Endothelial cell of umbilical vein (primary cell): ENCODE results near the gene METTL14.

Experiments
- CTCF ChIP-seq, 2 donors: IDR thresholded peaks; 1 replicate in 1 of 2; 2 replicates in 1 of 2; pipeline ENCODE4 v1.5.1; 2011; ENCODE audit warnings: low read length in 2 of 2, mild to moderate bottlenecking in 2 of 2, moderate library complexity in 2 of 2, control low read depth in 1 of 2, inconsistent platforms in 1 of 2, low read depth in 1 of 2; ENCODE audit not compliant: insufficient read depth in 1 of 2; ENCODE audit errors: extremely low read depth in 1 of 2
- EZH2 ChIP-seq: IDR thresholded peaks from 2 replicates; pipeline ENCODE4 v1.6.1; 2012; ENCODE audit warnings: borderline replicate concordance, low read depth, mild to moderate bottlenecking, moderate library complexity, low read length, inconsistent platforms; ENCODE audit not compliant: severe bottlenecking
- POLR2A ChIP-seq: IDR thresholded peaks from 2 replicates; pipeline ENCODE4 v1.6.1; 2012; ENCODE audit warnings: low read depth, mild to moderate bottlenecking, control low read depth, low read length
- POLR2AphosphoS5 ChIP-seq: IDR thresholded peaks from 2 replicates; pipeline ENCODE4 v1.6.1; 2012; ENCODE audit warnings: low read depth, mild to moderate bottlenecking, control low read depth, low read length, moderate library complexity; ENCODE audit not compliant: insufficient read depth

DNA sequence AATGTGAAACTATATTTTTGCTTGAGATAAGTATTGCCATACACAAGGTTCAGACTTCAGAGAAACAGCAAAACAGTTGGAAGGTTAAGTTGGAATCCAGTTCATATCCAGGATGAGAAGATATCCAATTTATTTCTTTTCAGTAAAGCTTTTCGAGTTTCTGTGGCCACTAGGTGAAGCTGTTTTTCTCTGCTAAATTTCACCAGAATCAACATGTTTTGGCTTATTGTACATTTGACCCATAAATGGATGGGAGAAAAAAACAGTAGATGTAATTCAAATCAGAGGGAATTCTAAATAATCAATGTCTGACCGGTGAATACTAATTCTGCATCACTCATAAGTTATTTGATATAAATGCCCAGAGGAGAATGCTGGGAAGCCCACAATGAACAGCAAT lies 9.1 kb upstream of the METTL14 start:
- no peak for TF ChIP-seq POLR2AphosphoS5
- no peak for TF ChIP-seq POLR2A
- no peak for TF ChIP-seq EZH2
- peak in 1 of 2 donors; percentile 4 for TF ChIP-seq CTCF (IDR thresholded peaks at IDR 0.05; ENCODE audit: extremely low read depth in 1 of 2, insufficient read depth in 1 of 2, low read depth in 1 of 2, low read length in 2 of 2)
